DND-41 (cell line): ENCODE data around the gene IFNA16.
"Not testable (repeated sequence)": the region's sequence is repeated elsewhere in the genome, so short reads cannot be mapped to it uniquely, and the experiment has no call there.

Experiments
- ATAC-seq: fragments of 200-7000 bp; cut with Tn5 transposase; 3 replicates; pipeline ENCODE4 v1.9.1; 2021; ENCODE audit warnings: low read depth; ENCODE audit not compliant: insufficient read depth
- DNase-seq: peaks from one replicate; pipeline ENCODE4 v3.0.0-alpha.2; 2020
- H2AFZ ChIP-seq: 2 replicates; pipeline ENCODE4 v1.6.0; 2012; ENCODE audit warnings: low read depth, low read length
- H3K27ac ChIP-seq: 2 replicates; pipeline ENCODE4 v1.5.1; 2012; ENCODE audit warnings: low read length, inconsistent platforms
- H3K27me3 ChIP-seq: fragments of 200-600 bp; sonication (generic); 2 replicates; pipeline ENCODE4 v1.6.0; 2012; ENCODE audit warnings: low read length, mild to moderate bottlenecking, inconsistent platforms; ENCODE audit not compliant: insufficient read depth, poor library complexity
- H3K36me3 ChIP-seq: 2 replicates; pipeline ENCODE4 v1.5.1; 2012; ENCODE audit warnings: low read length, inconsistent platforms; ENCODE audit not compliant: insufficient read depth
- H3K4me1 ChIP-seq: 2 replicates; pipeline ENCODE4 v1.5.1; 2012; ENCODE audit warnings: mild to moderate bottlenecking, low read length; ENCODE audit not compliant: insufficient read depth
- H3K4me2 ChIP-seq: 2 replicates; pipeline ENCODE4 v1.6.0; 2012; ENCODE audit warnings: mild to moderate bottlenecking, moderate library complexity, low read length, inconsistent platforms; ENCODE audit not compliant: insufficient read depth
- H3K4me3 ChIP-seq, 2 experiments: fragments of 200-600 bp in 1 of 2; shearing (Covaris generic) in 1 of 2; 2 replicates each; pipeline ENCODE4 v1.5.1; 2012 to 2016; ENCODE audit warnings: inconsistent platforms in 2 of 2, low read length in 2 of 2, mild to moderate bottlenecking in 2 of 2, low read depth in 1 of 2, moderate library complexity in 1 of 2
- H3K79me2 ChIP-seq: 2 replicates; pipeline ENCODE4 v1.6.0; 2012; ENCODE audit warnings: low read length, inconsistent platforms; ENCODE audit not compliant: insufficient read depth
- H3K9ac ChIP-seq: 2 replicates; pipeline ENCODE4 v1.6.0; 2012; ENCODE audit warnings: low read depth, mild to moderate bottlenecking, inconsistent platforms, low read length, moderate library complexity
- H3K9me3 ChIP-seq: 2 replicates; pipeline ENCODE4 v1.5.1; 2012; ENCODE audit warnings: low read length, moderate library complexity, mild to moderate bottlenecking, inconsistent platforms; ENCODE audit not compliant: insufficient read depth, severe bottlenecking
- H4K20me1 ChIP-seq: 2 replicates; pipeline ENCODE4 v1.6.0; 2012; ENCODE audit warnings: low read length; ENCODE audit not compliant: insufficient read depth
- EZH2 ChIP-seq: IDR thresholded peaks from 3 replicates; pipeline ENCODE4 v1.6.1; 2012; ENCODE audit warnings: borderline replicate concordance, low read depth, mild to moderate bottlenecking, moderate library complexity, low read length, inconsistent platforms; ENCODE audit not compliant: severe bottlenecking
- TF ChIP-seq, protein P1 (sequence below): IDR thresholded peaks from 2 replicates; pipeline ENCODE4 v1.5.1; 2012; ENCODE audit warnings: borderline replicate concordance, low read length, moderate library complexity, mild to moderate bottlenecking; ENCODE audit not compliant: poor library complexity, severe bottlenecking; ENCODE audit errors: extremely low read depth

IFNA16 gene

DNA sequence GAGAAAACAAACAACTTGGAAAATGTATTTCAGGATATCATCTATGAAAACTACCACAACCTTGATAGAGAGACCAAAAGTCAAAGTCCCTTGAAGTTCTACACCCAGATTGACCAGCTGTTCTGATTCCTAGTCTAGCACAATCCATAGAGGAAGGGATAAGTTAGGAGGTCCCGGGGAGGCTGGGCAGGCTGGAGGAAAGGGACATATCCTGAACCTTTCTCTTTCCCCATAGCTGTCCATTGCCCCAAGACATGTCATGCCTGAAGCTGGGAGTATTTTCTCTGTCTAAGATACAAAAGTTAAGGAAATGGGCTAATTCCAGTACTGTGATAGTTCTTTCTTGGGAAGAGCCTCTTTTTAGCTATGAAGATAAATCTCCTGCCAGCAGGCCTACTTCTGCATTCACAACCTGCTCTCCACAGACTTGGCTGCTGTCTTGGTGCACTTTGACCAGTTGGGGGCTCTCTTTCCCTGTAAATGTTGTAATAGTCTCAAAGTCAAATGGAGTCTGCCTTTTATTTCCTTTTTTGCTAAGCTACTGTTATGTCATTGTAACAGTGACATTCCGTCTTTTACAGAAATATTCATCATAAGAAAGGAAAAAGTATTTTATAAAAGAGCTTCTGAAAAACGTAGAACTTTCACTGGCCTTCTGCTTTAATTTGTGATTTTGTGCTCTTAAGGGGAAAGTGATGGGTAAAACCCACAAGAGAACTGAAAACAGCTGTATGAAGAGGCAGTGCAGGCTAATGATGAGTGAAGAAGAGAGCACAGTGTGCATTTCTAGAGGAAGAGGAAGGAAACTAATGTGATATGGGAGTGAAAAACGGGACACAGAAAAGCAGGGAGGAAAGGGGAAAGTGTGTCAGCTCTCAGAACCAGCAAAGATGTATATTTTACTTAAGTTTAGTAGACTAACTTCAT lies 34.0 kb downstream of the IFNA16 start:
- H2AFZ ChIP-seq, H3K4me2 ChIP-seq, H3K27me3 ChIP-seq, H3K4me1 ChIP-seq, H3K36me3 ChIP-seq, H3K79me2 ChIP-seq, H4K20me1 ChIP-seq, H3K4me3 ChIP-seq, H3K9me3 ChIP-seq, H3K9ac ChIP-seq, H3K27ac ChIP-seq: not testable (repeated sequence)
- peak; percentile 32 for DNase-seq
- TF ChIP-seq, protein P1, sequence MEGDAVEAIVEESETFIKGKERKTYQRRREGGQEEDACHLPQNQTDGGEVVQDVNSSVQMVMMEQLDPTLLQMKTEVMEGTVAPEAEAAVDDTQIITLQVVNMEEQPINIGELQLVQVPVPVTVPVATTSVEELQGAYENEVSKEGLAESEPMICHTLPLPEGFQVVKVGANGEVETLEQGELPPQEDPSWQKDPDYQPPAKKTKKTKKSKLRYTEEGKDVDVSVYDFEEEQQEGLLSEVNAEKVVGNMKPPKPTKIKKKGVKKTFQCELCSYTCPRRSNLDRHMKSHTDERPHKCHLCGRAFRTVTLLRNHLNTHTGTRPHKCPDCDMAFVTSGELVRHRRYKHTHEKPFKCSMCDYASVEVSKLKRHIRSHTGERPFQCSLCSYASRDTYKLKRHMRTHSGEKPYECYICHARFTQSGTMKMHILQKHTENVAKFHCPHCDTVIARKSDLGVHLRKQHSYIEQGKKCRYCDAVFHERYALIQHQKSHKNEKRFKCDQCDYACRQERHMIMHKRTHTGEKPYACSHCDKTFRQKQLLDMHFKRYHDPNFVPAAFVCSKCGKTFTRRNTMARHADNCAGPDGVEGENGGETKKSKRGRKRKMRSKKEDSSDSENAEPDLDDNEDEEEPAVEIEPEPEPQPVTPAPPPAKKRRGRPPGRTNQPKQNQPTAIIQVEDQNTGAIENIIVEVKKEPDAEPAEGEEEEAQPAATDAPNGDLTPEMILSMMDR, result peak; percentile 68
- peak; percentile 91 for ATAC-seq

- no peak for DNase-seq
- Histone ChIP-seq H3K9ac (no peak overlapping the region), H3K27me3 (no peaks in the 10 kb centered on the region), H3K4me1 (no peaks in the 10 kb centered on the region), H2AFZ (no peak overlapping the region), H4K20me1 (no peaks in the 10 kb centered on the region), H3K79me2 (no peaks in the 10 kb centered on the region), H3K36me3 (no peaks in the 10 kb centered on the region), H3K4me3 (no peak overlapping the region), H3K27ac (no peak overlapping the region), H3K4me2 (no peak overlapping the region), H3K9me3 (no peaks in the 10 kb centered on the region)
- no peak for TF ChIP-seq EZH2
- TF ChIP-seq, protein P1, result no peak
- no peak for ATAC-seq
Observed at GRCh38 chr9:21174671-21175070, 42.4 kb downstream of the IFNA16 start.

GRCh38 chr9:21172156-21172555 lies 45.0 kb downstream of the IFNA16 start:
- Histone ChIP-seq H3K27me3 (no peaks in the 10 kb centered on the region), H4K20me1 (no peaks in the 10 kb centered on the region), H2AFZ (no peak overlapping the region), H3K27ac (no peak overlapping the region), H3K4me1 (no peaks in the 10 kb centered on the region), H3K9me3 (no peaks in the 10 kb centered on the region), H3K4me3 (no peak overlapping the region), H3K79me2 (no peaks in the 10 kb centered on the region), H3K36me3 (no peaks in the 10 kb centered on the region), H3K9ac (no peak overlapping the region), H3K4me2 (no peak overlapping the region)
- DNase-seq (no peak), ATAC-seq (no peak)
- TF ChIP-seq, protein P1, result no peak
- TF ChIP-seq EZH2, result no peak
